ENCODE measurements around the gene TBL3. TPM values are rescaled to one million over a fixed set of nuclear protein-coding genes. Genes with fewer than 3 reads are reported as not detected.
A peak's percentile ranks its signal among the peaks of the same experiment; 100 is the strongest.

The TBL3 gene
- total RNA-seq, 1 experiment from 2014 or later, result 73.4 TPM

- TF ChIP-seq, protein P1, sequence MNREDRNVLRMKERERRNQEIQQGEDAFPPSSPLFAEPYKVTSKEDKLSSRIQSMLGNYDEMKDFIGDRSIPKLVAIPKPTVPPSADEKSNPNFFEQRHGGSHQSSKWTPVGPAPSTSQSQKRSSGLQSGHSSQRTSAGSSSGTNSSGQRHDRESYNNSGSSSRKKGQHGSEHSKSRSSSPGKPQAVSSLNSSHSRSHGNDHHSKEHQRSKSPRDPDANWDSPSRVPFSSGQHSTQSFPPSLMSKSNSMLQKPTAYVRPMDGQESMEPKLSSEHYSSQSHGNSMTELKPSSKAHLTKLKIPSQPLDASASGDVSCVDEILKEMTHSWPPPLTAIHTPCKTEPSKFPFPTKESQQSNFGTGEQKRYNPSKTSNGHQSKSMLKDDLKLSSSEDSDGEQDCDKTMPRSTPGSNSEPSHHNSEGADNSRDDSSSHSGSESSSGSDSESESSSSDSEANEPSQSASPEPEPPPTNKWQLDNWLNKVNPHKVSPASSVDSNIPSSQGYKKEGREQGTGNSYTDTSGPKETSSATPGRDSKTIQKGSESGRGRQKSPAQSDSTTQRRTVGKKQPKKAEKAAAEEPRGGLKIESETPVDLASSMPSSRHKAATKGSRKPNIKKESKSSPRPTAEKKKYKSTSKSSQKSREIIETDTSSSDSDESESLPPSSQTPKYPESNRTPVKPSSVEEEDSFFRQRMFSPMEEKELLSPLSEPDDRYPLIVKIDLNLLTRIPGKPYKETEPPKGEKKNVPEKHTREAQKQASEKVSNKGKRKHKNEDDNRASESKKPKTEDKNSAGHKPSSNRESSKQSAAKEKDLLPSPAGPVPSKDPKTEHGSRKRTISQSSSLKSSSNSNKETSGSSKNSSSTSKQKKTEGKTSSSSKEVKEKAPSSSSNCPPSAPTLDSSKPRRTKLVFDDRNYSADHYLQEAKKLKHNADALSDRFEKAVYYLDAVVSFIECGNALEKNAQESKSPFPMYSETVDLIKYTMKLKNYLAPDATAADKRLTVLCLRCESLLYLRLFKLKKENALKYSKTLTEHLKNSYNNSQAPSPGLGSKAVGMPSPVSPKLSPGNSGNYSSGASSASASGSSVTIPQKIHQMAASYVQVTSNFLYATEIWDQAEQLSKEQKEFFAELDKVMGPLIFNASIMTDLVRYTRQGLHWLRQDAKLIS (CRISPR knock-in tag; IDR thresholded peaks at IDR 0.05; ENCODE audit: borderline replicate concordance), result no peak
- TF ChIP-seq CBFB (CRISPR knock-in tag; IDR thresholded peaks at IDR 0.05; ENCODE audit: low read depth) (no peak), ESRRA (CRISPR knock-in tag; IDR thresholded peaks at IDR 0.05; ENCODE audit: borderline replicate concordance) (no peak), SOX15 (CRISPR knock-in tag; IDR thresholded peaks at IDR 0.05) (no peak), JUN (CRISPR knock-in tag; IDR thresholded peaks at IDR 0.05) (no peak; the same call in 1 of the 2 replicates), ZNF416 (CRISPR knock-in tag; IDR thresholded peaks at IDR 0.05) (no peak), ZSCAN18 (CRISPR knock-in tag; IDR thresholded peaks at IDR 0.05) (no peak), ZNF396 (CRISPR knock-in tag; IDR thresholded peaks at IDR 0.05; ENCODE audit: borderline replicate concordance) (no peak), SMAD3 (CRISPR knock-in tag; IDR thresholded peaks at IDR 0.05; ENCODE audit: borderline replicate concordance) (no peak), ZNF232 (CRISPR knock-in tag; IDR thresholded peaks at IDR 0.05) (no peak), USF2 (CRISPR knock-in tag; IDR thresholded peaks at IDR 0.05) (no peak), TP53 (CRISPR knock-in tag; IDR thresholded peaks at IDR 0.05) (no peak), USF1 (CRISPR knock-in tag; IDR thresholded peaks at IDR 0.05) (peak; percentile 74), GABPB1 (CRISPR knock-in tag; IDR thresholded peaks at IDR 0.05) (peak; percentile 48; the same call in 1 of the 2 replicates), ZNF425 (CRISPR knock-in tag; conservative IDR thresholded peaks at IDR 0.05) (no peak), NR1H2 (CRISPR knock-in tag; IDR thresholded peaks at IDR 0.05) (no peak), ARID4B (CRISPR knock-in tag; IDR thresholded peaks at IDR 0.05; ENCODE audit: borderline replicate concordance) (0 out of 2 replicates have a peak, but pooled peaks have one; percentile 76)
- TF ChIP-seq, protein P2, sequence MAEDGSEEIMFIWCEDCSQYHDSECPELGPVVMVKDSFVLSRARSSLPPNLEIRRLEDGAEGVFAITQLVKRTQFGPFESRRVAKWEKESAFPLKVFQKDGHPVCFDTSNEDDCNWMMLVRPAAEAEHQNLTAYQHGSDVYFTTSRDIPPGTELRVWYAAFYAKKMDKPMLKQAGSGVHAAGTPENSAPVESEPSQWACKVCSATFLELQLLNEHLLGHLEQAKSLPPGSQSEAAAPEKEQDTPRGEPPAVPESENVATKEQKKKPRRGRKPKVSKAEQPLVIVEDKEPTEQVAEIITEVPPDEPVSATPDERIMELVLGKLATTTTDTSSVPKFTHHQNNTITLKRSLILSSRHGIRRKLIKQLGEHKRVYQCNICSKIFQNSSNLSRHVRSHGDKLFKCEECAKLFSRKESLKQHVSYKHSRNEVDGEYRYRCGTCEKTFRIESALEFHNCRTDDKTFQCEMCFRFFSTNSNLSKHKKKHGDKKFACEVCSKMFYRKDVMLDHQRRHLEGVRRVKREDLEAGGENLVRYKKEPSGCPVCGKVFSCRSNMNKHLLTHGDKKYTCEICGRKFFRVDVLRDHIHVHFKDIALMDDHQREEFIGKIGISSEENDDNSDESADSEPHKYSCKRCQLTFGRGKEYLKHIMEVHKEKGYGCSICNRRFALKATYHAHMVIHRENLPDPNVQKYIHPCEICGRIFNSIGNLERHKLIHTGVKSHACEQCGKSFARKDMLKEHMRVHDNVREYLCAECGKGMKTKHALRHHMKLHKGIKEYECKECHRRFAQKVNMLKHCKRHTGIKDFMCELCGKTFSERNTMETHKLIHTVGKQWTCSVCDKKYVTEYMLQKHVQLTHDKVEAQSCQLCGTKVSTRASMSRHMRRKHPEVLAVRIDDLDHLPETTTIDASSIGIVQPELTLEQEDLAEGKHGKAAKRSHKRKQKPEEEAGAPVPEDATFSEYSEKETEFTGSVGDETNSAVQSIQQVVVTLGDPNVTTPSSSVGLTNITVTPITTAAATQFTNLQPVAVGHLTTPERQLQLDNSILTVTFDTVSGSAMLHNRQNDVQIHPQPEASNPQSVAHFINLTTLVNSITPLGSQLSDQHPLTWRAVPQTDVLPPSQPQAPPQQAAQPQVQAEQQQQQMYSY (CRISPR knock-in tag; IDR thresholded peaks at IDR 0.05), result no peak
Observed at GRCh38 chr16:2009791-2010510, 38.1 kb downstream of the TBL3 start, which contains the start of gene ZNF598 (continued).
